Measurements from ENCODE around the gene ARFGEF3. TPM values are rescaled to one million over a fixed set of nuclear protein-coding genes. Genes with fewer than 3 reads are reported as not detected.
"Not testable (repeated sequence)": the region's sequence is repeated elsewhere in the genome, so short reads cannot be mapped to it uniquely, and the experiment has no call there.

The ARFGEF3 gene
- total RNA-seq, 1 donor from 2014 or later: 9.5 TPM

DNA sequence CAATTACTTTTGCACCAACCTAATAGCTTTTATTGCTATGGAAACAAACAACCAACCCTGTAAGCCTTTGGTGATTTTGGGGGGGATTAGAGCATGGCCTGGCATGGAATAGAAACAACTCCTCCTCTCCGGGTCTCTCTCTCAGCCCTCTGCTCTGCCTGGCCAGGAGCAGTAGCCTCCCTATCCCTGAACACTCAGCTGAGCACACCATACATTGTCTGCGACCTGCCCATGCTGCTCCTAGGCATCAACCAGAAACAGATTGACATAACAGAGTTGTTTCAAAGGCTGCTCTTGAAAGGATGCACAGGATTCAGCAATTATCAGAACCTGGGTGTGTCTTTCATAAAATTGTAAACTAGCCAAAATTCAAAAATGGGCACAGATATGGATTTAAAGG, 186.1 kb downstream of the ARFGEF3 start:
- H3K4me3 ChIP-seq (ENCODE audit: low read depth, low read length): no peak overlapping the region
- TF ChIP-seq, protein P1, sequence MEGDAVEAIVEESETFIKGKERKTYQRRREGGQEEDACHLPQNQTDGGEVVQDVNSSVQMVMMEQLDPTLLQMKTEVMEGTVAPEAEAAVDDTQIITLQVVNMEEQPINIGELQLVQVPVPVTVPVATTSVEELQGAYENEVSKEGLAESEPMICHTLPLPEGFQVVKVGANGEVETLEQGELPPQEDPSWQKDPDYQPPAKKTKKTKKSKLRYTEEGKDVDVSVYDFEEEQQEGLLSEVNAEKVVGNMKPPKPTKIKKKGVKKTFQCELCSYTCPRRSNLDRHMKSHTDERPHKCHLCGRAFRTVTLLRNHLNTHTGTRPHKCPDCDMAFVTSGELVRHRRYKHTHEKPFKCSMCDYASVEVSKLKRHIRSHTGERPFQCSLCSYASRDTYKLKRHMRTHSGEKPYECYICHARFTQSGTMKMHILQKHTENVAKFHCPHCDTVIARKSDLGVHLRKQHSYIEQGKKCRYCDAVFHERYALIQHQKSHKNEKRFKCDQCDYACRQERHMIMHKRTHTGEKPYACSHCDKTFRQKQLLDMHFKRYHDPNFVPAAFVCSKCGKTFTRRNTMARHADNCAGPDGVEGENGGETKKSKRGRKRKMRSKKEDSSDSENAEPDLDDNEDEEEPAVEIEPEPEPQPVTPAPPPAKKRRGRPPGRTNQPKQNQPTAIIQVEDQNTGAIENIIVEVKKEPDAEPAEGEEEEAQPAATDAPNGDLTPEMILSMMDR (conservative IDR thresholded peaks at IDR 0.05; ENCODE audit: low read depth, low read length): no peak
- DNase-seq (ENCODE audit: low read depth): no peak

DNA sequence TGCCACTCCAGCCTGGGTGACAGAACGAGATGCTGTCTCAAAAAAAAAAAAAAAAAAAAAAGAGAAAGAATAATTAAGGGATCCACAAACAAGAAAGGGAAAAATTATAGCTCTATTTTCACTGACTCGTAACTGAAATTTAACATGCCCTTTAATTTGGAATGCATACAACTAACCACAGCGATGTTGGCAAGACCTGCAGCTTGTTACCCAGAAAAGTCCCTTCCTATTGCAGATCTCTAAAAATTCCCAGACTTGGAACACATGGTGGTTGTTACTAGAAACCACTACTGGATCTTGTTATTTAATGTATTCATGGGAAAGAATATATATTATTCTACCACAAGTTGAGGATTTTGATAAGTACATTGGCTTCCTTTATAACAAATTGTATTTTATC, 188.2 kb downstream of the ARFGEF3 start:
- no peak for DNase-seq (ENCODE audit: low read depth)
- no peak overlapping the region for H3K4me3 ChIP-seq (ENCODE audit: low read depth, low read length)
- TF ChIP-seq, protein P1 (conservative IDR thresholded peaks at IDR 0.05; ENCODE audit: low read depth, low read length): no peak

- DNase-seq (ENCODE audit: low read depth): no peak
- no peak overlapping the region for H3K4me3 ChIP-seq (ENCODE audit: low read depth, low read length)
- TF ChIP-seq, protein P1 (conservative IDR thresholded peaks at IDR 0.05; ENCODE audit: low read depth, low read length): no peak
Observed at GRCh38 chr6:138357928-138358327, 196.2 kb downstream of the ARFGEF3 start.

DNA sequence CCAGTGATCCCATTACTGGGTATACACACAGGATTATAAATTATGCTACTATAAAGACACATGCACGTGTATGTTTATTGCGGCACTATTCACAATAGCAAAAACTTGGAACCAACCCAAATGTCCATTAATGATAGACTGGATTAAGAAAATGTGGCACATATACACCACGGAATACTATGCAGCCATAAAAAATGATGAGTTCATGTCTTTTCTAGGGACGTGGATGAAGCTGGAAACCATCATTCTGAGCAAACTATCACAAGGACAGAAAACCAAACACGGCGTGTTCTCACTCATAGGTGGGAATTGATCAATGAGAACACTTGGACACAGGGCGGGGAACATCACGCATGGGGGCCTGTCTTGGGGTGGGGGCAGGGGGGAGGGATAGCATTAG, 206.9 kb downstream of the ARFGEF3 start:
- not testable (repeated sequence) for H3K4me3 ChIP-seq (ENCODE audit: low read depth, low read length); DNase-seq (ENCODE audit: low read depth)

DNA sequence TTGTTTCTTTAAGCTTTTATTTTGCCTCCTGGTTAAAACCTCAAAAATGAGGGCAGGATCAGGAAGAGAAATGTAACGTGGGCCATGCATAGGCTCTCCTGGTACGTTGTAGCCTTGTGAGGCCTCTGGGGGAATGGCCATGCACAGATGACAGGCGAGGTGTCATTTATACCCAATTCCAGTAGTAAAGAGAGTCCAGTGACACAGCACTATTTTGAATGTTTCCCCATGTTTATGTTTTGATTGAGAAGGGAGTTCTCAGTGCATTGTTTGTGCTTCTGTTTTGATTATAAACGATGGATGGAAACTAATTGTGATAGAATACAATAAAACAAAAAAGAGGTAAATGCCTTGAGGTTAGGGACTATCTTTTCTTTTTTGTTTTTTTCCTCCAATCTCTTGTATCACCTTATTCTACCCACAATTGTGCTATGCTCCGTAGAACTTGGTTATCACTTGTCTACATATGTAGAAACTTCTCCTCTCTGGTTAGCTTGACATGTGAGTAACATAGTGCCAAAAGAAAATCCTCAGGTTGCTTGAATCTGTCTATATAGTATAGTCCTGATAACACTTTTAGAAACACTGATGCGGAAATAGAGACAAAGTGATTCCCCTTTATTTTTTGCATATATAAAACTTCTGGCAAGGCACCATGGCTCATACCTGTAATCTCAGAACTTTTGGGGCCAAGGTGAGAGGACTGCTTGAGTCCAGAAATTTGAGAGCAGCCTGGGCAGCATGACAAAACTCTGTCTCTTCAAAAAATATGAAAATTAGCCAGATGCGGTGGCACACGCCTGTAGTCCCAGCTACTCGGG, 209.1 kb downstream of the ARFGEF3 start:
- no peak overlapping the region for H3K4me3 ChIP-seq (ENCODE audit: low read depth, low read length)
- TF ChIP-seq, protein P1 (conservative IDR thresholded peaks at IDR 0.05; ENCODE audit: low read depth, low read length): no peak
- no peak for DNase-seq (ENCODE audit: low read depth)

- H3K4me3 ChIP-seq (ENCODE audit: low read depth, low read length): no peak overlapping the region
- DNase-seq (ENCODE audit: low read depth): no peak
- TF ChIP-seq, protein P1 (conservative IDR thresholded peaks at IDR 0.05; ENCODE audit: low read depth, low read length): no peak
Observed at GRCh38 chr6:138371452-138371711, 209.6 kb downstream of the ARFGEF3 start.

DNA sequence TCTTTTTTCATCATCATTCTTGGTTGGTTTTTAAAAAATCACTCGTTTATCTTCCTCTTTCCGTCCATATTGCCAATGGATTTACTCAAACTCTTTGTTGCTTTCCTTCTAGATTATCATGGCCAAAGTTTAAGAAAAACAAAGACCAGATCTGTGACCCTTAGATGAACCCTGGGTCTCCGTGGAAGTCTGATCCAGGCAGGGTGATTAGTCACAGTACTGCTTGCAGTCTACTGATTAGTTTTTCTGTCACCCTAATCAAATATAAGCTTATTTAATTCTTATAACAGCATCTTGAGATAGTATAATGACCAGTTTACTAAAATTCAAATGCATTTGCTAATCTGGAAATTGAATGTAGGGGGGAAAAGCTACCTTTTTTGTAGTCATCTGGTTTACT, 210.0 kb downstream of the ARFGEF3 start:
- TF ChIP-seq, protein P1 (conservative IDR thresholded peaks at IDR 0.05; ENCODE audit: low read depth, low read length): no peak
- no peak overlapping the region for H3K4me3 ChIP-seq (ENCODE audit: low read depth, low read length)
- DNase-seq (ENCODE audit: low read depth): peak; percentile 6
